ENCODE measurements around the gene RNFT2. TPM values are rescaled to one million over a fixed set of nuclear protein-coding genes. Genes with fewer than 3 reads are reported as not detected.

RNFT2 gene
- total RNA-seq, 4 donors from 2014 or later, result 0.26 to 0.38 TPM; not detected in 2

DNA sequence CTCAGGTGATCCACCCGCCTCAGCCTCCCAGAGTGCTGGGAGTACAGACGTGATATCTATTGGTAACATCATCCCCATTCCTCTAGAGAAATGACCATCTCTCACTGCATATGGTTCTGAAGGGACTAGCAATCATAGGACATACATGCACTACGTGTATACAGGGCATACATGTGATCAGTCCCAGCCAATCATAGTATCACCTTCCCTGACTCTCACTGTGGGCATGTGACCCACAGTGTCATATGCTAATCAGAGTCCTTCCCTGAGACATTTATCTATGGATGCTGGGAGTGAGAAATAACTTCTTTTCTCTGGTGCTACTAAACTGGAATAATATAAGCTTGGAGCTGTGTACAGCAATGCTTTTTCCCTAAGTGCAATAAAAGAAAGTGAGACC lies 160.6 kb downstream of the RNFT2 start:
- 61 to 100% methylated on average over 1 to 3 of the region's 3 CpGs for WGBS, 2 donors
- intact Hi-C loops (cut with DNase I), result no loop called here
- no peak overlapping the region for H3K27ac ChIP-seq
- no peak overlapping the region for H3K4me3 ChIP-seq
- no peaks in the 10 kb centered on the region for H3K4me1 ChIP-seq
- DNase-seq, result no peak
- peaks cover 0 to 65% (median 3%) of the 10 kb centered on the region in 4 donors for H3K27me3 ChIP-seq
- no peaks in the 10 kb centered on the region for H3K9me3 ChIP-seq
- H3K36me3 ChIP-seq, result no peaks in the 10 kb centered on the region
- TF ChIP-seq CTCF (IDR thresholded peaks at IDR 0.05) (no peak), POLR2A (IDR thresholded peaks at IDR 0.05) (no peak)

- TF ChIP-seq CTCF (IDR thresholded peaks at IDR 0.05) (no peak), POLR2A (IDR thresholded peaks at IDR 0.05) (no peak)
- DNase-seq, result no peak
- H3K27me3 ChIP-seq, result peaks cover 0 to 60% (median 3%) of the 10 kb centered on the region in 4 donors
- intact Hi-C loops (cut with DNase I), result no loop called here
- H3K27ac ChIP-seq, result no peak overlapping the region
- H3K4me3 ChIP-seq, result no peak overlapping the region
- H3K9me3 ChIP-seq, result no peaks in the 10 kb centered on the region
- WGBS, 2 donors, result 64 to 79% methylated on average over 2 of the region's 2 CpGs
- no peaks in the 10 kb centered on the region for H3K36me3 ChIP-seq
- no peaks in the 10 kb centered on the region for H3K4me1 ChIP-seq
Measured at GRCh38 chr12:116901612-116902011, 163.5 kb downstream of the RNFT2 start.

Small RNAs within 50 kb of the gene (small RNA-seq; reads per million reads assigned to genes)
- 0 reads per million in 4 donors for gene RNU6-558P

Other genes starting within 250 kb of the RNFT2 start
- under 1 TPM in 2 of 4 donors, not detected in 2; 0.76 TPM for gene MAP1LC3B2, start 178.9 kb upstream of the RNFT2 start, total RNA-seq
- 10 to 100 TPM; 14.6 to 25.5 (median 19.1) TPM for gene SPRING1, start 246 bp upstream of the RNFT2 start, total RNA-seq
- gene HRK, start 143.1 kb downstream of the RNFT2 start, total RNA-seq, result under 1 TPM; 0.19 to 1.00 (median 0.25) TPM
- gene FBXW8, start 172.6 kb downstream of the RNFT2 start, total RNA-seq, result 10 to 100 TPM in 2 of 4 donors, 1 to 10 TPM in 2; 7.4 to 15.4 (median 10.2) TPM

Measured in esophagus squamous epithelium (tissue), 5 donors.